ENCODE data around the gene P2RX7.
A peak's percentile ranks its signal among the peaks of the same experiment; 100 is the strongest.

P2RX7 gene

GRCh38 chr12:121232163-121232562 is 99.5 kb downstream of the P2RX7 start:
- no peak overlapping the region for H3K27ac ChIP-seq (replicated peaks)
- no peak overlapping the region for H3K4me3 ChIP-seq (replicated peaks; ENCODE audit: insufficient read depth, low read length)
- TF ChIP-seq REST (IDR thresholded peaks at IDR 0.05; ENCODE audit: insufficient replicate concordance, low read depth) (no peak), GABPA (IDR thresholded peaks at IDR 0.05; ENCODE audit: low read depth) (no peak), POLR2AphosphoS5 (IDR thresholded peaks at IDR 0.05; ENCODE audit: low read depth) (peak; percentile 61), CTCF (IDR thresholded peaks at IDR 0.05; ENCODE audit: insufficient read depth, low read length) (no peak), SPI1 (IDR thresholded peaks at IDR 0.05; ENCODE audit: borderline replicate concordance, low read depth) (no peak)
- DNase-seq (ENCODE audit: low read depth in 1 of 2, low spot score in 1 of 2) = no peak
- H3K27me3 ChIP-seq (ENCODE audit: insufficient read depth, poor library complexity, severe bottlenecking) = no peaks in the 10 kb centered on the region

GRCh38 chr12:121232977-121233627 is 100.4 kb downstream of the P2RX7 start:
- no peak overlapping the region for H3K4me3 ChIP-seq (replicated peaks; ENCODE audit: insufficient read depth, low read length)

More at GRCh38 chr12:121232977-121233627, 100.4 kb downstream of the P2RX7 start:
- no peak for TF ChIP-seq SPI1 (IDR thresholded peaks at IDR 0.05; ENCODE audit: borderline replicate concordance, low read depth)
- no peak for TF ChIP-seq POLR2AphosphoS5 (IDR thresholded peaks at IDR 0.05; ENCODE audit: low read depth)
- TF ChIP-seq GABPA (IDR thresholded peaks at IDR 0.05; ENCODE audit: low read depth) = no peak
- TF ChIP-seq CTCF (IDR thresholded peaks at IDR 0.05; ENCODE audit: insufficient read depth, low read length) = no peak
- TF ChIP-seq REST (IDR thresholded peaks at IDR 0.05; ENCODE audit: insufficient replicate concordance, low read depth) = no peak
- Histone ChIP-seq H3K27me3 (ENCODE audit: insufficient read depth, poor library complexity, severe bottlenecking) (no peaks in the 10 kb centered on the region), H3K27ac (replicated peaks) (no peak overlapping the region)
- no peak for DNase-seq (ENCODE audit: low read depth in 1 of 2, low spot score in 1 of 2)

Measured in HL-60 (cell line).